HG03108 (cell line): ENCODE measurements around the gene MX1.

Experiments used
- ATAC-seq: cut with Tn5 transposase; IDR thresholded peaks from one replicate; pipeline ENCODE4 v1.9.1; 2021; ENCODE audit warnings: moderate library complexity; ENCODE audit not compliant: unreplicated experiment

The MX1 gene

DNA sequence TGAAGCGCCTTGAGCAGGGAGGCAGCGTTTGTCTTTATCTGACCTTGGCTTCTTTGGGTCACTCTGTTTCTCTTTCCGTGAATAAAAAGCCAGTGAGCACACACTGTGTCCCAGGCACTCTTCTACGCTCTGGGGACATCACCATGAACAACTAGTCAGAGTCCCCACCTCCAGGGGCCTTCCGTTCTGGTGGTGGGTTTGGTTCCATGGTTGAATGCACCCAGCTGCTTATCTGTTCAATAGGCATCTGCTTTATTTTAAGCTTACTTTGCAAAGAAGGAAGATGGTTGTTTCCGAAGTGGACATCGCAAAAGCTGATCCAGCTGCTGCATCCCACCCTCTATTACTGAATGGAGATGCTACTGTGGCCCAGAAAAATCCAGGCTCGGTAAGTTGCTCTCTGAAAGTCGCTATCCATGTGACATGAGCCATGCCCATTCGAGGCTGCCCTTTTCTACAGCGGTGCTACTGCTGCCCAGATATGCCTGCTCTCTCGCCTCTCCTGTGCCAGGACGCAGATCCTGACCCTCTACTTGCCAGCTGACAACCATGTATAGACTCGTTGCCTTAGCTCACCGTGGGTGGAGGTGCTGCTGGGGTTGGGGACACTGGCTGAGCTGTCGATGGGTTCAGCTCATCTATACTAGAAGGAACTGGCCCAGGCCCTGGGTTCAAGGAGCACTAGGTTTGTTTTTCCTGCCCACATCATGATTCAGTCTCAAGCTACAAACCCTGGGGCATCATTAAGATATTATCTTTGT is 5.9 kb downstream of the MX1 start:
- peak; percentile 63 for ATAC-seq

DNA sequence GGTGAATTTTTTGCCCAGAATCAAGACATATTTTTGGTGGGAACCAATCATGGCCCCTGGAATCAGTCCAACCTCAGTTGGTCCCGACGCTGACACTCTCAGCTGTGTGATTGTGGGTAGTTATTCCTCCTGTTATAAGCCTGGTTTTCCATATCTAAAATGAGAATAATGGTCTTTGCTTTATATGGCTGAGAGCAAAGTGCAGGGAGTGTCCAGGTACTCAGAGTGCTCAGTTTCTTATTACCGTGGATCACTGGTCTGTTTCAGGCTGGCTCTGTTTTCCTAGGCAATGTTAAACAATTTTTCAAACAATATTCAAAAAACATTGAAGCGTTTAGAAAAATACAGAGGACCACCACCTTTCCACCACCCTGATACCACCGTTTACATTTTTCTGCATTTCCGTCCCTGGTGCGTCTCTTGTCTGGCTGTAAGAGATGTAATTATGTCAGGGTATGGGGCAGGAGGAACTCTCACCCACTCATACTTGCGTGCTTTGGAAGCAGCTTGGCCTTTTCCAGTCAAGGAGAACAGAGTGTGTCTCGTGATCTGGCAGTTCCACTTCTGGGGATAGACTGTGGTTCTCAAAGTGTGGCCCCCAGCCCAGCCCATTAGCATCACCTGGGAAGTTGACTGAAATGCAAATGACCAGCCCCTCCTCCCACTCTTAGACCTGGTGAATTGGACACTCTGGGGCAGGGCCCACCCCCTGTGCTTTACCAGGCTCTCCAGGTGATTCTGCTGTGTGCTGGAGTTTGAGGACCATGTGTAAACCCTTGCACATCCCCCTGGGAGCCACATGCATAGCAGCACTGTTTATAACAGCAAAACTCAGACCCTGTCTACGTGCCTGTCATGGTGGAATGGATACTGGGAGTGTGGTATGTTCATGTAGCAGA is 6.8 kb downstream of the MX1 start:
- no peak for ATAC-seq

DNA sequence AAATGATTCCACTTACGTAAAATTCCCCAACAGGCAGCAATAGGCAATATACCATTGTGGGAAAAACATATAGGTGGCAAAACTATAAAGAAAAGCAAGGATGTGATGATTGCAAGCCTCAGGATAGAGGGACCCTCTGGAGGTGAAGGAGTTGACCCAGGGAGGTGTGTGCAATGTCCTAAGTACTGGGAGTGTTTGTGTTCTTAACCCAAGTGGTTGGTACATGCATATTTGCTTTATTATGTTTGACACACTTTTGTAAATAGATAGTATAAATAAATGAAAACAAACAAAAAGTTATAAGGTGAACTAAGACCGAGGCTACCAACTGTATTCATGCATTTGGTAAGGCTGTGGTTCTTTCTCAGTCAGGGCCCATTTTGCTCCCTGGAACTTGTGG is 7.5 kb downstream of the MX1 start:
- no peak for ATAC-seq

DNA sequence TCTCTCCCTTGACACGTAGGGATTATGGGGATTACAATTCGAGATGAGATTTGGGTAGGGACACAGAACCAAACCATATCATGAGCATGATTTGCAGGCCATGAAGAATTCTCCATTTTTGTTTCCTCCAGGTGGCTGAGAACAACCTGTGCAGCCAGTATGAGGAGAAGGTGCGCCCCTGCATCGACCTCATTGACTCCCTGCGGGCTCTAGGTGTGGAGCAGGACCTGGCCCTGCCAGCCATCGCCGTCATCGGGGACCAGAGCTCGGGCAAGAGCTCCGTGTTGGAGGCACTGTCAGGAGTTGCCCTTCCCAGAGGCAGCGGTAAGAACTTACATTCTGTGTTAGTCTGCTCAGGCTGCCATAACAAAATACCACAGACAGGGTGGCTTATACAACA is 9.7 kb downstream of the MX1 start:
- no peak for ATAC-seq

DNA sequence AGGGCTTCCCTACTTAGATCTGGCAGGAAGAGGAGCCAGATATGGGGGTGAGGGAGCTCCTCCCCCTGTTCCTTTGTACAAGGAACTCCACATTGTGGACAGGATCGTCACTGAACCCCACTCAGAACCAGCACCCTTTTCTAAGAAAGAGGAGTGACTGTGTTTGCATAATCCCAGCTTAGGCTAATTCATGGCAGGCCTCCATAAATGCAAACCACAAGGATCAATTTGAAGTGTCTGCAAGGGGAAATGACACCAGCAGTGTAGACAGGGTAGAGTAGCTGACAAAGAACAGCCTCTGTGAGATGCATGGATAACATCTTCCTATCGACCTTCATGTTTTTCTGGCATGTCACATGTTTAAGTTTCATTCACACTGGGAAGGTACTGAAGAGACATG is 11.7 kb downstream of the MX1 start:
- ATAC-seq, result no peak

DNA sequence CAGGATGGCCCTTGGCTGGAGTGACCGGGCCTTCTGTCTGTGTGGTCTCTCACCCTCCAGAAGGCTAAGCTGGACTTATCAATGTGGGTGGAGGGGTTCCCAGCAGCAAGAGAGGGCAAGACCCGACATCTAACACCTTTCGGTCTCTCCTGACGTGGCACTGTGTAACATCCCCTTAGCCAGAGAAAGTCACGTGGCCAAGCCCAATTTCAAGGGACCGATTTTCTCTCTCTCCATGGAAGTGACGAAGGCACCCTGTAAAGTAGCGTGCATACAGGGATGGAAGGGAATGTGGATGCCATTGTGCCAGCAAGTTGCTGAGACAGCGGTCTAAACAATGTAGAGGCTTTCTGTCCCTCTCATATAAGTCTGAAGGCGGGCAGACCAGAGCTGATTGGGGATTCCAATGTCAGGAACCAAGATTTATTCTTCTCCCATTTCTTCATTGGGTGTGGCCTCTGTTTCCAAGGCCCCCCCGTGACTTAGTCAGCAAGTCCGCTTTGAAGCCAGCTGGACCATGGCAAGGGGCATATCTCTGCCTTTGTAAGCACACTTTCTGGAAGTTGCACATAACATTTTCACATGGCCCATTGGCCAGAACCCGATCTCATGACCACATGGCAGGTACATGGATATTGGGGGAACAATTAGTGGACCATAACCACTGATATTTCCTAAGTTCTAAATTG is 12.5 kb downstream of the MX1 start:
- no peak for ATAC-seq

DNA sequence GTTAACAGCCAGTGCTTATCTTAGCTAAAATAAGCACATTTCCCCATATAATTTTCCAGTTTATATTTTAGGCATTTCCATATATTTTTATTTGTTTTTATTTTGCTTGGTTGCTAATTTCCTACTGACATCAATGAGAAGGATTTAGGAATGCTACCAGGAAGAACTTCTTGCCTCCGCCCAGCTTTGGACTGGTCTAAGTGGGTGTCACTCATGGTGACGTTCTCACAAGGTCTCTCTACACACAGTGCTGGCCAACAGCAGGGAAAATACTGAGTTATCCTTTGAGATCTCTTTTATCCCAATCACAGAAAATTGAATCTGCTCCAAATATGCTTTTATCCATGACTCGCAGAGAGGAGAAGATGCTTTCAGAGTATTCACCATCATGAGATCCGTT is 13.2 kb downstream of the MX1 start:
- ATAC-seq, result no peak

DNA sequence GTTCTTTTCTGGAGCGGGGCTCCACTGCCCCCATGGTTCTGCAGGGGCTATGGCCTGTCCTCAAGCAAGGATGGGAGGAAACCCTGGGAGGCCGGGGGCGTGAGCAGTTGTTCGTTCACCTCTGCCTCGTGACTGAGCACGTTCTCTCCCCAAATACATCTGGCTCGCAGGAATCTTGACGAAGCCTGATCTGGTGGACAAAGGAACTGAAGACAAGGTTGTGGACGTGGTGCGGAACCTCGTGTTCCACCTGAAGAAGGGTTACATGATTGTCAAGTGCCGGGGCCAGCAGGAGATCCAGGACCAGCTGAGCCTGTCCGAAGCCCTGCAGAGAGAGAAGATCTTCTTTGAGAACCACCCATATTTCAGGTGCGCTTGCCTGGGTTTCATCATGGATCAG is 15.5 kb downstream of the MX1 start:
- no peak for ATAC-seq

DNA sequence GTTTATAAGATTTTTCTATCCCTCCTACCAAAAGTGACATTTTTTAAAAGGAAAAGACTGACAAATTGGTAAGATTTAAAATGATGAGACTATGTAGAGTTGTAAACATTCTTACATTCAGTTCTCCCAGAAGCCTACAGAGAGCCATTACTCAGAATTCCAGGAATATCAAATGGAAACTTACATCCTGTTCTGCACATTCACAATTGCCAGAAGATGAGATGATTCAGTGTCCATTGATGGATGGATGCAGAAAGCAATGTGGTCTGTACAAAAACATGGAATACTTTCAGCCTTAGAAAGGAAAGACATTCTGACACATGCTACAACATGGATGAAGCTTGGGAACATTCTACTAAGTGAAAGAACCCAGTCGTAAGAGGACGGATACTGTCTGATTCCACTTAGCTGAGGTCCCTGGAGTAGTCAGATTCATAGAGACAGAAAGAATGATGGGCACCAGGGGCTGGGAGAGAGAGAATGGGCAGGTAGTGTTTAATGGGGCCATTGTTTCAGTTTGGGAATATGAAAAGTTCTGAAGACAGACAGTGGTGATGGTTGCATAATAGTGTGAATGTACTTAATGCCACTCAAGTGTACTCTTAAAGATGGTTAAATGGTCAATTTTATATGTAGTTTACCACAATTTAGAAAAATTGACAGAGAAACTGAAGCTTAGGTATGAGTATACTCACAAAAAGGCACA is 16.6 kb downstream of the MX1 start:
- ATAC-seq, result no peak

DNA sequence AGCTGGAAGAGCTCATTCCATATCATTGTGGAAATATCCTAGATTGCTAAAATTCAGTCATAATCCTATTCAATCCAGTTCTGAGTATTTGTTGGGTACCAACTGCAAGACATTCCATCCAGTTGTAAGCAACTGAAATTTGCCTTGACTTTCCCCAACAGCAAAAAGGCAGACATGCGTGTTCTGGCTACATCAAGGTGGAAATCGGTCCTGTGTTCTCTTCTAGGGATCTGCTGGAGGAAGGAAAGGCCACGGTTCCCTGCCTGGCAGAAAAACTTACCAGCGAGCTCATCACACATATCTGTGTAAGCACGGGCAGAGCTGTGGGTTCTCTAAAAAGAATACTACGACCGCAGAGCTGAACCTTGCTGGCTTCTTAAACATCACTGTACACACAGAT is 17.5 kb downstream of the MX1 start:
- ATAC-seq, result no peak

DNA sequence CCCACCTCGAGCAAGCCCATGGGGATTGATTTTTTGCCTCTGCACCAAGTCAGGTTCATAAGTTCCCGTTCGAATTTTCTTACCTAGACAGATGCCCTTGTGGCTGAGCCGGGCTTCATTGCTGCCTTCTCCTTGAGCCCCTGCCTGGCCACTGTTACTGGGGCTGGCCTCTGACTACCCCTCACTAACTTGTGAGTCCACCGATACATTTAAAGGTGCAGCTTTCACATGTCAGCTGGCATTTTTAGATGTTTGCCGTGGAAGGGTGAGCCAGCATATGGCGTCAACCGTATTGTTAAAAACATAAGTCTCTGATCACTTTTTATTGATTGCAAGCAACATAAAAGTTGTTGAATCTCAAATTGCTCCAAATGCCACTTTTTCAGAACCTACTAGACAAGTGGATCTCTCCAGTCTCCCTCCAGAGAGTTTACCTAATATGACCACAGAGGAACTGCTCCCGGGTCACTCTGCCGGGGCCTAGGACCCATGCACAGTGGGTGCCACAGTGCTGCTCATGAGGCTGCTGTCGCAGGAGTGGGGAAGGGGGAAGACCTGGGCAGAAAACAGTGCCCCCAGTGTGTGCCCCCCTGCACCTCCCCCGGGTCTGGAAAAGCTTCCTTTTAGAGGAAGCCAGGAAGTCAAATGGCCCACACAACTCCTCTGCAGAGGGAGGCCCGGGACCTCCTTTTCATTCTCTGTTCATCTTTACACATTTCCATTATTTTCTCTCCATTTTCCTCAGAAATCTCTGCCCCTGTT is 18.8 kb downstream of the MX1 start:
- no peak for ATAC-seq

DNA sequence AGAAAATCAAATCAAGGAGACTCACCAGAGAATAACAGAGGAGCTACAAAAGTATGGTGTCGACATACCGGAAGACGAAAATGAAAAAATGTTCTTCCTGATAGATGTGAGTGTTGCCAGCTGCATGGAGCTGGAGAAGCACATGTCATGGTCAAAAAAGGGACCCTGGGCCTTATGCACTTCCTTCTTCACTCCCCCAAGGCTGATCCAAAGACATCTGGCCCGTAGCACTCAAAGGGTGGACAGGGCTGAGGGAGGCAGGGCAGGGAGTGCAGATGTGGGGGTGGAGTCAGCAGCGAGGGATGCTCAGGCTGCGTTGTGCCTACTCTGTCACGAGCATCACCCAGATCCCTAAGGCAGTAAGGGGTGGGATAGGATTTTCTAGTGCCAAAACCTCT is 19.4 kb downstream of the MX1 start:
- ATAC-seq, result no peak

DNA sequence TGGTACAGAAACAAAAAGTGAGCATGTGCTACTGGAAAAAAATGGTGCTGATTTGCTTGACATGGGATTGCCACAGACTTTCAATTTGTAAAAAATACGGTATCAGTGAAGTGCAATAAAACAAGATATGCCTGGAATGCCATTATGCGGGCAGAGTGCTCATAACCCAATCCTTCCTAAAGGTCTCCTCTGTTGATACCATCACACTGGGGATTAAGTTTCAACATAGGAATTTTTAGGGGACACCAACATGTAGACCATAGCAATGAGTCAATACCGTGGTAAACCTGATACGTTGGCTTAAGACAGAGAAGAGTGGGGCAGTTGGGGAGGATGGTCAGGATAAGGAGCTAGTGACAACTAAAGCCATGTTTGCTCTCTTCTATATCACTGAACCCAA is 20.5 kb downstream of the MX1 start:
- no peak for ATAC-seq

DNA sequence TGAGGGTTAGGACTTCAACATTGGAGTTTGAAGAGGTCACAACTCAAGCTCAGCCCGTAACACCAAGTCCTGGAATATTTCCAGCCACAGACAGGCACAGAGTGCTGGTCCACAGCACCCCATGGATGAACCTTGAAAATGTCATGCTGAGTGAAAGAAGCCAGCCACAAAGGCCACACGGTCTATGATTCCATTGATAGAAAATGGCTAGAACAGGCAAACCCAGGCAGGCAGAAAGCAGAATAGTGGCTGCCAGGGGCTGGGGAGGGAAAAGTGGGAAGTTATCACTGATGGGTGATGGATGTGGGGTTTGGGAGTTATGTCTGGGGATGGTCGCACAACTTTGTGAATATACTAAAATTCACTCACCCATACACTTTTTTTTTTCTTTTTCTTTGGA is 21.3 kb downstream of the MX1 start:
- no peak for ATAC-seq

DNA sequence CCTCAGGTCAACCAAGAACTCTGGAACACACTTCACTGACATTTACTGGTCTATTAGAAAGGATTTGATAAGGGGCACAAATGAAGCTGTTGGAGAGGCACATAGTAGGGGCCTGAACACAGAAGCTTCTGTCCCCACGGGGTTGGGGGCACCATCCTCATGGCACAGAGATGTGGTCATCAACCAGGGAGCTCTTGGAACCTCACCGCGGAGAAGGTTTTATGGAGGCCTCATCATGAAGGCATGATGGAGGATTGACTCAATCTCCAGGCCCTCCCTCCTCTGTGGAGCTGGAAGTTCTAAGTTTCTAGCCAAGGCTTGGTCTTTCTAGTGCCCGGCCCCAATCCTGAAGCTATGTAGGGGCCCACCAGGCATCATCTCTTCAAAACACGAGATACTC is 23.6 kb downstream of the MX1 start:
- ATAC-seq, result no peak

DNA sequence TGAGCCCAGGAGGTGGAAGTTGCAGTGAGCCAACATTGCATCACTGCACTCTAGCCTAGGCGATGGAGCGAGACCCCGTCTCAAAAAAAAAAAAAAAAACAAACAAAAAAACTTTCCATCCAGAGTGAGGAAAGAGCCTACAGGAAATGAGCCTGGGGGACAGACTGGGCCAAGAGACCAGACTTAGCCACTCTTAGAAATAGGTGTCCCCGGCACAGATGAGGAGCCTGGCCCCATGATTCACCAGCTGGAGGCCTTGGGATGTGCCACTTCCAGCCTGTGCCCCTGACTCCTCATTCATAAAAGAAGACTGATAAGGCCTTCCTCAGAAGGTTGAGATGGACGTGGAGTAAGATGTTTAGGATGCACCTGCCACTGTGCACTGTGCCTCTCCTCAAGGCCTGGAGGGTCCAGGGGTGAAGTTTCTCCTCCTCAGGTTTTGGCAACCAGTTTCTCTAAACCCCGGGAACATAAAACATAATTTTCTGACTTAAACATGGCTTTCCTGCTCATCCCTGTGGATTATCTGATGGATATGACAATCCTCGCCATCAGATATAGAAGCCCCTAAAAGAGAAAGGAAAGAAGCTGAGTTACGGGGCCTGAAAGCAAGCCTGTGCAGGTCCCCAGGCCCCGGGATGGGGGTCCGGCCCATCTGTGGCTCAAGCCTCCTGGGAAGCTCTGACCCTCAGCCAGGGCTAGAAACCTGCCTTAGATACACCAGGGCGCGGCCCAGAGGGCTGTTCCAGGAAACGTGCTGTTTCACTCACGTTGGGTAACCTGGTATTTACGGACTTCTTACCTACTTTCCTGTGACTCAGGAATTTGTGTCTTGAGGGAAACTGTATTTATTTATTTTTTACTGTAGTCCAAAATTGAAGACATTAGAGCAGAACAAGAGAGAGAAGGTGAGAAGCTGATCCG is 26.0 kb downstream of the MX1 start:
- no peak for ATAC-seq

DNA sequence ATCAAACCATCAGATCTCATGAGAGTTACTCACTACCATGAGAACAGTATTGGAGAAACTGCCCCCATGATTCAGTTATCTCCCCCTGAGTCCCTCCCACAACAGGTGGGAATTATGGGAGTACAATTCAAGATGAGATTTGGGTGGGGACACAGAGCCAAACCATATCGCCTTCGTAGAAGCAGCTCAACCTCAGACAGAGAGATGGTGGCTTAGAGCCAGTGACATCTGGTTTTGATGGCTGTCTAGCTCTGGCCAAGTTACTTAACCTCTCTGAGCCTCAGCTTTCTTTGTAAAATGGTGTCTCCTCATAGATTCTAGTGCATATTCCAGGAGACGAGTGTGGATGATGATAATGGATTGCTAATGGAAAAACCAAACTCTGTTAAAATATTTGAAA is 27.2 kb downstream of the MX1 start:
- no peak for ATAC-seq

DNA sequence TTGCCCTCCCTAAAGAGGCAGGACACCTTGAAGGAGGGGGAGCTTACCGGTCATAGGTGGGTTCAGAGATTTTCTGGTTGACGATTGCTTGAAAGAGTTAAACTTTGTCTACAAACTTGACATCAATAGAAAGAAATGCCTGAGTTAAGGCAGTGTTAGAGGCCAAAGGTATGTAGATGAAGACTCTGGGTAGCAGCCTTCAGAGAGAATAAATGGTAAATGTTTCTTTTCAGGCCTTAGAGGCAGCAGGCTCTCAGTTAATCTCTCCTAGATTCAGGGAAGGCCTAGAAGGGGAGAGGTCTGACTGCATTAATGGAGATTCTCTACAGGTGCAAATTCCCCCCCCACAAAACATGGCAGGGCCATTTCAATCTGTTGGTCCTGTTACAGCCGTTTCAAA is 27.7 kb downstream of the MX1 start:
- no peak for ATAC-seq

DNA sequence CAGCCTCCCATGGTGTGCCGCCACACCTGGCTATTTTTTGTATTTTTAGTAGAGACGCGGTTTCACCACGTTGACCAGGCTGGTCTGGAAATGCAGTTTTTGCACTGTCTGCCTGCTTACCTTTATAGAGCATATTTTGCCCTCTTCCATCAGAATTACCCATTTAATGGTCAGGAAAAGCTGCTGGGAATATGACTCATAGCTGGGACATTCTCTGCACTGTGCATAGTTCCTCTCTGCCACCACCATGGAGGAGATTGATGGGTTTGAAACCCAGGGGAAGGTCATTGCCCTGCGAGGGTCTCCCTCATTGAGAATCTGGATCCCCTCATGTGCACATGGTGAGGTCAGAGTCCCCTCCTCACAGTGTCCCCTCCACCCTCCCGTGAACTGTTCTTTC is 32.1 kb downstream of the MX1 start:
- no peak for ATAC-seq
